Measurements from ENCODE around the gene KIZ.

Gene KIZ

GRCh38 chr20:21101453-21101931 is 24.4 kb upstream of the KIZ start:
- Mint-ChIP-seq H3K27ac (no peak overlapping the region), H3K4me3 (peak overlapping the region; percentile 67 to 91), H3K4me1 (peaks cover 18 to 45% of the 10 kb centered on the region in 2 donors), H3K9me3 (no peaks in the 10 kb centered on the region), H3K36me3 (peaks cover 3 to 4% of the 10 kb centered on the region in 2 donors), H3K27me3 (peaks cover 65 to 88% of the 10 kb centered on the region in 2 donors)
- DNase-seq: no peak
- no peak for ATAC-seq (replicated peaks)

GRCh38 chr20:21101932-21102575 is 23.8 kb upstream of the KIZ start:
- DNase-seq: no peak
- Mint-ChIP-seq H3K27ac (peak overlapping the region; percentile 59), H3K27me3 (peaks cover 62 to 85% of the 10 kb centered on the region in 2 donors), H3K9me3 (no peaks in the 10 kb centered on the region), H3K36me3 (peaks cover 3 to 4% of the 10 kb centered on the region in 2 donors), H3K4me1 (peaks cover 18 to 45% of the 10 kb centered on the region in 2 donors), H3K4me3 (peak overlapping the region; percentile 77)
- peak in 1 of 2 donors; percentile 15 for ATAC-seq (replicated peaks)

- H3K9me3 Mint-ChIP-seq: peaks cover 0 to 2% of the 10 kb centered on the region in 2 donors
- DNase-seq: peak; percentile 13
Observed at GRCh38 chr20:21102603-21103311, 23.1 kb upstream of the KIZ start.

GRCh38 chr20:21103582-21104465 is 22.1 kb upstream of the KIZ start:
- H3K27me3 Mint-ChIP-seq: peaks cover 63 to 85% of the 10 kb centered on the region in 2 donors
- peaks cover 3 to 4% of the 10 kb centered on the region in 2 donors for H3K36me3 Mint-ChIP-seq
- H3K4me1 Mint-ChIP-seq: peaks cover 18 to 45% of the 10 kb centered on the region in 2 donors
- DNase-seq (no peak), ATAC-seq (replicated peaks) (no peak)
- H3K9me3 Mint-ChIP-seq: peaks cover 0 to 2% of the 10 kb centered on the region in 2 donors
- peak overlapping the region; percentile 42 for H3K27ac Mint-ChIP-seq
- no peak overlapping the region for H3K4me3 Mint-ChIP-seq

More at GRCh38 chr20:21102603-21103311, 23.1 kb upstream of the KIZ start:
- Mint-ChIP-seq H3K27me3 (peaks cover 63 to 86% of the 10 kb centered on the region in 2 donors), H3K4me3 (peak overlapping the region; percentile 77), H3K36me3 (peaks cover 3 to 4% of the 10 kb centered on the region in 2 donors), H3K27ac (peak overlapping the region; percentile 81), H3K4me1 (peaks cover 18 to 45% of the 10 kb centered on the region in 2 donors)
- ATAC-seq (replicated peaks): peak; percentile 30 to 36

GRCh38 chr20:21104466-21104761 is 21.5 kb upstream of the KIZ start:
- Mint-ChIP-seq H3K4me3 (no peak overlapping the region), H3K9me3 (peaks cover 0 to 2% of the 10 kb centered on the region in 2 donors), H3K27ac (no peak overlapping the region), H3K27me3 (peaks cover 57 to 83% of the 10 kb centered on the region in 2 donors), H3K4me1 (peaks cover 18 to 42% of the 10 kb centered on the region in 2 donors), H3K36me3 (peaks cover 3 to 4% of the 10 kb centered on the region in 2 donors)
- DNase-seq (no peak), ATAC-seq (replicated peaks) (no peak)

GRCh38 chr20:21104921-21105320 is 21.0 kb upstream of the KIZ start:
- DNase-seq (no peak), ATAC-seq (replicated peaks) (no peak)
- H3K4me1 Mint-ChIP-seq: peaks cover 18 to 40% of the 10 kb centered on the region in 2 donors
- H3K27me3 Mint-ChIP-seq: peaks cover 57 to 83% of the 10 kb centered on the region in 2 donors
- H3K27ac Mint-ChIP-seq: no peak overlapping the region
- peaks cover 0 to 2% of the 10 kb centered on the region in 2 donors for H3K9me3 Mint-ChIP-seq
- H3K36me3 Mint-ChIP-seq: peaks cover 3 to 4% of the 10 kb centered on the region in 2 donors
- no peak overlapping the region for H3K4me3 Mint-ChIP-seq

GRCh38 chr20:21105429-21106170 is 20.3 kb upstream of the KIZ start:
- ATAC-seq (replicated peaks): no peak

GRCh38 chr20:21106171-21107017 is 19.5 kb upstream of the KIZ start, which contains the start of gene LINC00237:
Gene LINC00237 (minus strand): TSS chr20:21106358.
- Mint-ChIP-seq H3K27ac (peak within 1 kb of the TSS; percentile 37), H3K27me3 (peaks cover 59 to 85% of the 10 kb centered on the region in 2 donors), H3K4me1 (peaks cover 11 to 30% of the 10 kb centered on the region in 2 donors), H3K4me3 (peak within 1 kb of the TSS; percentile 48 to 61), H3K36me3 (no peaks in the 10 kb centered on the region), H3K9me3 (peaks cover 0 to 2% of the 10 kb centered on the region in 2 donors)
- ATAC-seq (replicated peaks) (no peak), DNase-seq (no peak)

More at GRCh38 chr20:21105429-21106170, 20.3 kb upstream of the KIZ start:
- no peak for DNase-seq
- Mint-ChIP-seq H3K27ac (no peak overlapping the region), H3K9me3 (peaks cover 0 to 2% of the 10 kb centered on the region in 2 donors), H3K36me3 (peaks cover 3 to 4% of the 10 kb centered on the region in 2 donors), H3K4me1 (peaks cover 16 to 37% of the 10 kb centered on the region in 2 donors), H3K27me3 (peaks cover 61 to 85% of the 10 kb centered on the region in 2 donors), H3K4me3 (peak overlapping the region; percentile 48 to 61)

GRCh38 chr20:21109144-21109543 is 16.7 kb upstream of the KIZ start:
- no peak for DNase-seq
- peaks cover 0 to 13% of the 10 kb centered on the region in 2 donors for H3K4me1 Mint-ChIP-seq
- no peak overlapping the region for H3K27ac Mint-ChIP-seq
- peaks cover 49 to 84% of the 10 kb centered on the region in 2 donors for H3K27me3 Mint-ChIP-seq
- no peaks in the 10 kb centered on the region for H3K36me3 Mint-ChIP-seq
- ATAC-seq (replicated peaks): no peak
- peaks cover 0 to 2% of the 10 kb centered on the region in 2 donors for H3K9me3 Mint-ChIP-seq
- H3K4me3 Mint-ChIP-seq: no peak overlapping the region

GRCh38 chr20:21110811-21111210 is 15.1 kb upstream of the KIZ start:
- Mint-ChIP-seq H3K27ac (no peak overlapping the region), H3K9me3 (peaks cover 0 to 2% of the 10 kb centered on the region in 2 donors), H3K4me3 (no peak overlapping the region), H3K36me3 (no peaks in the 10 kb centered on the region), H3K27me3 (peaks cover 48 to 86% of the 10 kb centered on the region in 2 donors), H3K4me1 (peaks cover 0 to 6% of the 10 kb centered on the region in 2 donors)
- DNase-seq: no peak
- no peak for ATAC-seq (replicated peaks)

- ATAC-seq (replicated peaks) (no peak), DNase-seq (no peak)
- Mint-ChIP-seq H3K36me3 (no peaks in the 10 kb centered on the region), H3K27ac (no peak overlapping the region), H3K4me1 (no peaks in the 10 kb centered on the region), H3K4me3 (no peak overlapping the region), H3K27me3 (peaks cover 48 to 86% of the 10 kb centered on the region in 2 donors), H3K9me3 (peaks cover 0 to 2% of the 10 kb centered on the region in 2 donors)
Observed at GRCh38 chr20:21111416-21111815, 14.5 kb upstream of the KIZ start.

- H3K27me3 Mint-ChIP-seq: peaks cover 49 to 90% of the 10 kb centered on the region in 2 donors
- no peak overlapping the region for H3K4me3 Mint-ChIP-seq
- H3K4me1 Mint-ChIP-seq: no peaks in the 10 kb centered on the region
- ATAC-seq (replicated peaks): no peak
- H3K27ac Mint-ChIP-seq: no peak overlapping the region
- no peak for DNase-seq
- no peaks in the 10 kb centered on the region for H3K9me3 Mint-ChIP-seq
- H3K36me3 Mint-ChIP-seq: no peaks in the 10 kb centered on the region
Observed at GRCh38 chr20:21113697-21114096, 12.2 kb upstream of the KIZ start.

- Mint-ChIP-seq H3K27ac (no peak overlapping the region), H3K36me3 (no peaks in the 10 kb centered on the region), H3K4me1 (no peaks in the 10 kb centered on the region), H3K9me3 (no peaks in the 10 kb centered on the region), H3K27me3 (peaks cover 52 to 91% of the 10 kb centered on the region in 2 donors), H3K4me3 (no peak overlapping the region)
- no peak for DNase-seq
- no peak for ATAC-seq (replicated peaks)
Observed at GRCh38 chr20:21114584-21114983, 11.3 kb upstream of the KIZ start.
